HG02642 (cell line): ENCODE measurements around the gene TYRP1.

Source experiments
- ATAC-seq: cut with Tn5 transposase; IDR thresholded peaks from one replicate; pipeline ENCODE4 v1.9.1; 2021; ENCODE audit warnings: mild to moderate bottlenecking; ENCODE audit not compliant: unreplicated experiment, poor library complexity

Gene TYRP1

DNA sequence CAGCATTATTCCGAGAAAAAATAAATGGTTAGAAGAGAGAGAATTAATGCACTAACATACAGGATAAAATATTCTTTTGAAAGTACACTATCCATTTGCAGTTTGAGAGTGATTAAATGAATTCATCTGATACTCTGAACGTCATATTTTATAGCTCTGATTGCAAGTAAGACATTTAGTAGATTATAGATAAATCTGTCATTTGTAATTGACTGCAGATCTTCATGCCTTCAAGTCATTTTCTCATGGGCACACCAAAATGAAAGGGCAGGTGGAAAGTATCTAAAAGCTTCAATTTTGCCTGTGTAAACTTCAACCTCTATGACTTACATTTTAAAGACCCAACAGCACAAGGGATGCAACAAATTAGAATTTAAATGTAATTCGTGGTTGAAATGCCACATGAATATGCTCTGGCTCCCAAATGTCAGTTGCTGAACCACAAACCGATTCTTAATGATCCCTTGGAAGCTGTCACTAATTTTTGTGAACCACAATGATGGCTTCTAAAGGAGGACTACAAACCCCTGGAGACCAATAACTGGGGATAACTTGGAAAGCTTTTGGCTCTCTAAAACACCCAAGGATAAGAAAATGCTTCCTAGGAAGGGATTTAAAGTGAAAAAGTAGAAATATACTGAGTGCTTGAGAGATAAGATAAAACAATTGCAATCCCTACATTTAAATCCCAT is 3.9 kb downstream of the TYRP1 start:
- ATAC-seq = no peak

DNA sequence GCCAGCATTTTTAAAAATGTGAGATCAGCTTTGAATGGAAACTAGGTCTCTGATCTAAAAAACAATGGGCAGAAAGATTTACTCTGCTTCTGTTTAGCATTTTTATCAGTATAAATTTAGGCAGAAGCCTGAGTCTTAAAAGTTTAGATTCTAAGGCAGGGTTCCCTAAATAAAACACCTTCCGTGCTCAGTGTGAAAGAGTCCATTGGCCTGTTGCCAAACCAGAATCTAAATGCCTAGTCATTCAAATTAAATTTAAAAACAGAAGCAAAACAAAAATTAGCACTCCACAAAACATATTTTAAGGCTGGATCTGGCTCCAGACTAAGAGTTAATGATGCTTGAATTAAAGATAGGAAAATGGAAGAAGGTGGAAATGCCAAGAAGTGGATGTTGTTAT is 4.5 kb downstream of the TYRP1 start:
- ATAC-seq = no peak

DNA sequence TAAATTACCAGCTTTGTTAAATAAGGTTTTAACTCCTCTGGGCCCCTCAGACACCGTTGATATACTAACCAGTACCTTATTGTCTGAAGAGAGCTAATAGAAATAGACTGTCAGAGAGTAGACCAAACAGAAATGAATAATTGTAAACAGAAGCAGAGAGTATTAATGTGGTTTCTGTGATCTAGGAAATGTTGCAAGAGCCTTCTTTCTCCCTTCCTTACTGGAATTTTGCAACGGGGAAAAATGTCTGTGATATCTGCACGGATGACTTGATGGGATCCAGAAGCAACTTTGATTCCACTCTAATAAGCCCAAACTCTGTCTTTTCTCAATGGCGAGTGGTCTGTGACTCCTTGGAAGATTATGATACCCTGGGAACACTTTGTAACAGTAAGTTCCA is 5.1 kb downstream of the TYRP1 start:
- ATAC-seq = no peak

DNA sequence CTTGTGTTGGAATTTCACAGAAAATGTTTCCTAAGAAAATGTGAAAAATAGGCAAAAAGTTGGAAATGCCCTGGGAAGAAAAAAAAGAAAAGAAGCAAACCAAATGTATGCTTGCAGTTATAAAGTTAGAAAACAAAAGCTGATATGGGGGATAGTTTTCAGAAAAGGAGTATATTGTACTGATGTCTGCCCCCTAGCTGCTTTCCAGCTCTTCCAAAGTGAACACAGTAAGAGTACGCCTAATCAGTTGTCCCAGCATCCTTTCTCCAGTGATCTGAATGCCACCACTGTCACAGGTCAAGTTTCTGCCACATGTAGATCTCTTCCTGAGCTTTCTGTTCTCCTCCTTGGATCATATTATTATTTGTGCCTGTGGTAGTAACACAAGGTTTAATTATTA is 5.8 kb downstream of the TYRP1 start:
- ATAC-seq = no peak

DNA sequence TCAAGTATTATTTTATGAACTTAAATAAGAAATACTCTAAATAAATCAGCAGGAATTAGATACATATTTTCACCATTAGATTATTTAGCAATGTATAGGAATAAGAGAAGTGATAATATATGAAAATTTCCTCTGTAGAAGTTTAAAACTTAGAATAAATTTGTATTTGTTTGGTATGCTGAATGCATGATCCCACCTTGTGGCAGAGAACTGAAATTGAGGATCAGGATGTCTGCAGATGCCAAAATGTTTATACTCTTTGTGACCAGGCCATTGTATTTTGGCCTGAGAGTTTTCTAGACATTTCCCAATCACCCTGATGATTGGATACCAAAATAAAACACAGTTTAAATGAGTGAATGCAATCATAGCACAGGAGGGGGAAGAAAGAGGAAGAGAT is 6.3 kb downstream of the TYRP1 start:
- ATAC-seq = no peak

DNA sequence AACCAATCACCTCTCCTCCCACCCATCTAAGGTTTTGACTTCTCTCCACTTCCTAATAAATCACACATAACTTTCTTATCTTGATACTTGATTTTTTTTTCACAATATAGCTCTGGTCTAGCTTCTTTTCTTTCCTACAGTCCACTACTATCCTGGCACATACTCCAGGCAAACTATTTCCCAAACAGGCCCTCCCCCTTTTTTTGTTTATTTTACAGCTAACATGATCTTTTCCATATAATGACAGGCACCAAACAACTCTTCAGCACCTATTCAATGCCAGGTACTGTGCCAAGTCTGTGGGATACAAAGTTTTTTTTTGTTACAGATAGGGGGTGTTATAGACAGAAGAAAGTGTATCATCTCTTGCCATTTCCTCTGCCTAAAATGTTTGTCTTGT is 7.9 kb downstream of the TYRP1 start:
- no peak for ATAC-seq

DNA sequence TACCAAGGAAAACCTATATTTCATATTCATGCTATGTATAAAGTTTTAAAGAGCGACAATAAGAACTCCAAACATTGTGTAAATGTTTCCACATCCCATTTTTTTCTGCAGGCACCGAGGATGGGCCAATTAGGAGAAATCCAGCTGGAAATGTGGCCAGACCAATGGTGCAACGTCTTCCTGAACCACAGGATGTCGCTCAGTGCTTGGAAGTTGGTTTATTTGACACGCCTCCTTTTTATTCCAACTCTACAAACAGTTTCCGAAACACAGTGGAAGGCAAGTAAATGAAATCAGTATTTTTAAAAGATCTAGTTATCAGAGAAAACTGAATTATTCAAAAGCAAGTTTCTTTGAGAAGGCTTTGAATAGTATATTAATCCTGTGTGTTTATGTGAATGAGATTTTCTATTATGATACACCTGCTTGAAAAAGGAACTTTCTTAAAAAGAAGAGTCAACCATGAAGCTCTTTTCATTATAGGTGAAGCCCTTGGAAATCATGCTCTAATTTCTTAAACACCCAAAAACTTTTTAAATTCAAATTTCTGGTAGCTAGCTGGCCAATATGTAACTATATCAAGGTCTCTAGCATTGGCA is 9.1 kb downstream of the TYRP1 start:
- ATAC-seq = no peak

DNA sequence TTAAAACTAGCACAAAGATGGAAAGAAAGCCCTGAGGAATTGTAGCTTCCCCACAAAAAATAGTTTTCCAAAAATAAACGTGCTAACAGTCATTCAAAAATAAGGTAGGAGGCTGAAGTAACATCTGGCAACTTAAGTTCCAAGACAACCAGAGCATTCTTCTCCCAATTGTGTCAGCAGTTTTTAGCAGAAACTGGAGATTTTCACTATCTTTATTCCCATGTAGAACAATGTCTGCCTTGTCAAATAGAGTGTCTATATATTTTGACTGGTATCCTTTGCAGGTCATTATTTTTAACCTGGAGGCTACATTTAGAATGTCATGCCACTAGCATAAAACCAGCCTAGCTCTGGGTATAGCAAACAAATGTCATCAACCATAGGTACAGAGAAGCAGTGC is 10.8 kb downstream of the TYRP1 start:
- ATAC-seq = no peak

DNA sequence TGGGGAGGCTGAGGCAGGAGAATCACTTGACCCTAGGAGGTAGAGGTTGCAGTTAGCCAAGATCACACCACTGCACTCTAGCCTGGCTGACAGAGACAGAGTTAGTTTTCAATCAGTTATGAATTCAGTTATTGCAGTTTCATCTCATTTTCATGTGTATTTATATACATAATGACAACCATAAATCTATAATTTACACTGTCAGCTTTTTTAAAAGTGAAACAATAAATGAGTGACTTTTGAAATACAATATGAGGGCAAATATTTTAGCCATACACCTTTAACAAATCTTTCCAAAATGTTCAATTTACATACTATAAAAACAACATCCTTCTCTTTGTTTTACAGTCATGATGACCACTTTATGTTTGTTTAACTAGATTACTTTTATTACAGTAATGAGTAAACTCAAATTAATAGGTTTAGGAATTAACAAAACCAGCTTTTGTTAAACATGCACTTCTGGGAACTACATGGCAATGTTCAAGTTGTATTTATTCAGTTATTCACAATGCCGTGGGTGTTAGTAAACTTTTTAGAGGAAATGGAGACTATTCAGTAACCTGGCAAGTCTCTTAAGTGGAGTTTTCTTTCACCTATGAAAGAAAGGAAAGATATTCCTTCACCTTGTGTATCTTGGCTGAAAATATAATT is 12.7 kb downstream of the TYRP1 start:
- no peak for ATAC-seq

DNA sequence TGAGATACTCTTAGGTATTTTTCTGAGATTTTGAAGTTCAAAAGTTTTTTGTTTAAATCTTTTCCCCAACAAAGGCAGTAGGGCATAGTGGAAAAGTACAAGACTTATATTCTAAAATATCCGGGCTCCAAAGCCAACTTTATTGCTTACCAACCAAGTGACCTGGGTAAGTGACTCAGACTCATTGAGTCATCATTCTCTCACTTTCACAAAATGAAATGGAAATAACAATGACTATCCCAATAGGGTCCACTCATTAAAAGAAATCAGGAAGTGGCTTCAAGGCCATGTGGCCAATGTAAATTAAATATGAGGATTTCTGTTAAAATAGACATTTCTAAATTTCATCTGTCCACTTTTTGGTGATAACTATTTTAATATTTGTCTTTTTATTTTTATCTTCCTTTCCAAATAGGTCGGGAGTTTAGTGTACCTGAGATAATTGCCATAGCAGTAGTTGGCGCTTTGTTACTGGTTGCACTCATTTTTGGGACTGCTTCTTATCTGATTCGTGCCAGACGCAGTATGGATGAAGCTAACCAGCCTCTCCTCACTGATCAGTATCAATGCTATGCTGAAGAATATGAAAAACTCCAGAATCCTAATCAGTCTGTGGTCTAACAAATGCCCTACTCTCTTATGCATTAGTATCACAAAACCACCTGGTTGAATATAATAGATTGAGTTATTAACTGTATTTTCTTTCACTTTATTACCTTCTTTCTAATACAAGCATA is 15.5 kb downstream of the TYRP1 start:
- no peak for ATAC-seq

DNA sequence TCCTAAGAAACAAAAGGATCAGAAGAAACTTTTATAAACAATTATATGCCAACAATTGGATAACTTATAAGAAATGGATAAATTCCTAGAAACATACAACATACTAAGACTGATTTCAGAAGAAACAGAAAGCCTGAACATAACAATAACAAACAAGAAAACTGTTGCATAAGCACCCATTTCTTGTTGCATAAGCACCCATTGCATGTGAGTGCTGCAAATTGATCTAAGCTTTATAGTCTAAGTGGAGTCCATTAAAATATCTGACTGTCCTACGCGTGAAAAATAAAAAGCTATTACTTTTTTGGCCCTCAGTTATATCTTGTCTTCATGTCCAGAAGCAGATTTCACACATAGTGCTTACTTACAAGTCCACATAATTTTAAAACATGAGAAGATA is 19.3 kb downstream of the TYRP1 start:
- ATAC-seq = no peak

DNA sequence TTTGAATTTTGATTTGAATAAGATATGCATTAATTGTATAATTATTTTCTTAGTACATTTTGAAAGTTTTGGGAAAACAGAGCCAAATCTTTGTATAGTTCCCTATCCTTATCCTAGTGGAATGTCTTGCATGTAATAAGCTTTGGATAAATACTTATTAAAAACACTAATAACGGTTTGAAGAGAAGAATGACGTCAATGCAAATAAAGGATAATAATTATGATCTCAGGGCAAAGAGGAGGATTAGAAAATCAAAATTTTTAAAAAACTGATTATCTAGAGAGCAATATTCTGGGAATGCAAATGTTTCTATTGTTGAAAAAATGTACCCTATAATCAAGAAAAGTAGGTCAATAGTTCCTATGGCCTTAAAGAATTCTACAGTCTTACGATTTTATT is 22.1 kb downstream of the TYRP1 start:
- no peak for ATAC-seq

DNA sequence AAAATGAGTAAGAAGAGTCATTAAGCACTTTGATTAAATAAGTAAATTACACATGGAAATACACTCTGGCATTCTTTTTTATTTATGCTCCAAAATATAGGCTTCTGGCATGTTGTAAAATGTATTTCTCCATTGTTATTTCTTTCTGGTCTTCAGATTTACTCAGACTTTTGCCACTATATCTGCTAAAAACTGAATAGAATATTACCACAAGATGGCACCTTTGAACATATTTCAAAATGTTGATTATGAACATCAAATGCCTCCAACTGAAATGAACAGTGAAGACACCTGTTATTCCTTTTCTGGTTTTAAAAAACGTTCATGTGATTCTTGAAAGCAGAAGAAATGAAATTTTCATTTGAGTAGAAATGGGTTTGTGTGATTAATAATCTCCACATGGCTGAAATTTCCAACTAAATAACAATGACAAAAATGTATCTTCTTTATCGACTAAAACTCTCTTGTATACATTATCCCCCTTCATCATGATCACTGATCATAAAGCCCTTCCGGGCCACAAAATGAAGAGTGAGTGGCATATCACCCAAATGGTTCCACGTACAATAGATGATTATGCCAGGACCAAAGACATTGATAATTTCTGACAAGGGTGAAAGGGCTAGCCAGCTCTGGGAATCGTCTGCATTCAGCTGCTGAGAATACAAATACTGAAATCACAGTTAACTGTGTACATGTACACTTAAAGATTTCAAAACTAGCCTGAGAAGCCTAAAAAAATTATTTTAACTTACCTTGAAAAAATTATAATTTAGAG is 23.8 kb downstream of the TYRP1 start:
- ATAC-seq = no peak

DNA sequence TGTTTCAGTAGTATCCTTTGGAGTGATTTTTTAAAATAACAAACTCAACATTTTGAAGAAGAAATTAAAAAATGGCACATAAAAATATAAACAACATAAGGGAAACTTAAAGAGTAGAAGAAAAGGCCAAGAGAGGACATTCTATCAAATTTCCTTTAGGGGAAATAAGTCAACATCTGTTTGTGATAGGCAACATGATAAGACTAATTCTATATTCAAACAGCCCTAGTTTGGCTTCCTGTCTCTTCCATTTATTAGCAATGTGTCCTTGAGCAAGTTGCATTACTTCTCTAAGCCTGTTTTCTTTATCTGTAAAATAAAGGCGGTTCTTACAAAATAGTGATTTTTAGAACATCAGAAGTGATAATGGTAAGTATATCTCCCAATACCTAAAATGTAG is 24.7 kb downstream of the TYRP1 start:
- ATAC-seq = no peak

DNA sequence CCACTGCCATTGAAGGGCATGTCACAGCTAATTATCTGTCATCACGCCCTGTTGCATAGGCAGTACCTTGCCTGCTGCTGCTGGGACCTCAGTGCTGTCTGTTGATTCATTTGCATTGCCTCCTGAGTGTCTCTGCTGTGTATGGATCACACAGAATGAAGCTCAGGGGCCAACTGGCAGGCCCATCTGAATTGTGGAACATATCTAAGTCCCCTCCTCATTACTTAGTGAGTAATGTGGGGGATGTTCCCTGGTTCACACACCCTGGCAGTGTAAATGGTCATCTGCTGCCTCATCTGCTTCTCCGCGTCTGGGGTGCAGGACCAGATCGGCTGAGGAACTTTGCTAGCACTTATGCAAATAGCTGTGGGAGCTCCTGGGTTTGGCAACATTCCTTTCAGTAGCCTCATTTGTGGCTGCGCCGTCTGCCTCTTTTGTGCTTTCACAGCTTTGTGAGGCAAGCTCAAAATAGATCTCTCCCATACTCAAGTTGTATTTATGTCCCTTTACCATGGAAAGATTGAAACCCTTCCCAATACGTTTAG is 25.4 kb downstream of the TYRP1 start:
- no peak for ATAC-seq

DNA sequence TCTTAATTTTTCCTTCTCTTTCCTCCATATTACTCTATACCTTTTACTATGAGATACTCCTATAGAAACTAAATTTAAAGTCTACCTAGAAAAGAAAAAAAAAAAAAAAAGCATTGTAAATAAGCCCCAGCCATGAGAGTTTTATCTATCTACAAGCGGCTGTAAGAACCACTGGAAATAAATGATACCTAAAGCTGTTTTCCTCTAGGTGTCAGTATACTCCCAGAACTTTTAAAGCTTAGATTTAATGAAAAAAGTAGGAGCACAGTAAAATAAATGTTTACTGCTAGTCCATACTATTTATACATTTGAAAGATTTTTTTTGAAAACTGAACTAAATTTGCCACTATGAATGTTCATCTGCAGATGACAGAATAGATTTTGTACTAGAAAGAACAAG is 26.2 kb downstream of the TYRP1 start:
- ATAC-seq = no peak

DNA sequence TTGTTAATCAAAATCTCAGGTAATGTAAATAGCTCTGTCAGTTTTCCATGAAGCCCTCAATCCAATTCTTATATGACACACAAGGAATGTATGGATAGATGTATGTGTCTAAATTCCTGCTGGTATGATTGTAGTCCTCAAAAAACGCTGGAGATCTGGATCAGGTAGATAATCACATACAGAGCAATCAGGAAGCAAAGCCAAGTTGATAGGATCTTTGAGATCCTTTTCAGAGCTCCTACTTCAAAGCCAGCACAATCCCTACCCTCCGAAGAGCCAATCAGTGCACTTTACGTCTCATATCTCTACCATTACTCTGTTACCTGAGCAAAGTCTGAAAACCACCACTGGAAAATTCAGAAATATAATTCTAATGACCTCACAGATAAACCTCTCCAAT is 27.4 kb downstream of the TYRP1 start:
- ATAC-seq = no peak

DNA sequence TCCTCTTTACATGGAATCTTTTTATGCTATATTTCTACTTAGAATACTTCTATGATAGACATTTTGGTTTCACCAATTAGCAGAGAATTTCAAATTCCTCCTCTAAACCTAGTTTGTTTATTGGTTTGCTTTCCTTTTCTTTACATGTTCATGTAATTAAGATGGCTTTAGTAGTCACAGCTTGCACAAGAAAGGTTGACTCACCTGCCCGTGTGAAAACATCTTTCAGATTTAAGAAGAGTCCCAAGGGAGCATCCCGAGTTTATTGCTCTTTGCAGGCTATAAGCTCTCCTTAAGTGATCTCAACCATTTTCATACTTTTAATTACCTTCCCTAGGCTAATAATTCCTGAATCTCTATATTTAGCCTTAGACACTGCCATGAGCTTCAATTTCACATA is 28.9 kb downstream of the TYRP1 start:
- no peak for ATAC-seq

DNA sequence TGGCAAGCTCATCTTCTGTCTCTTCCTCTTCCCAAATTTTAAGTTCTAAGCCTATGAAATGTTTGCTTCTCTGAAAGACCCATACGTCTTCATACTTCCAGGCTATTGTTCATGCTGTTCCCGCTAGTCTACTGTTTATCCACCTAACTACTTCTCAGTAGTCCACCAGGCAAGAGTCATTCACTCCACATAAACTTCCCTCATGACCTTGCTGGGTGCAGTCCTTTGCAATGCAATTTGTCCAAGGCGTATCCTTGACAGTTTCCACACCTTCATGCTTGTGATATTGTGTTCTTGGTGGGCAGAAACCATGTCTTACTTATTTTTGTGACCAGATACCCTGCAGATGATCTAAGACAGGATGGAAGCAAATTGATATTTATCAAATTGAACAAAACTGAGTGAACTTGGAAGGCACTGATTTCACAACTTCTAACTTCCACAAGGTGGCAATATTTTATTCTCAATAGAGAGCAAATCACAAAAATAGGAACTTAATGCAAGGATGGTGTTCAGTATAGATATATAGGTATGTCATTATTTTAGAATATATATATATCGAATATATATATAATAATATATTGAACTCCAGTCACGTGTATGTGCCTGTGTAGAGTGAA is 30.3 kb downstream of the TYRP1 start:
- ATAC-seq = no peak

DNA sequence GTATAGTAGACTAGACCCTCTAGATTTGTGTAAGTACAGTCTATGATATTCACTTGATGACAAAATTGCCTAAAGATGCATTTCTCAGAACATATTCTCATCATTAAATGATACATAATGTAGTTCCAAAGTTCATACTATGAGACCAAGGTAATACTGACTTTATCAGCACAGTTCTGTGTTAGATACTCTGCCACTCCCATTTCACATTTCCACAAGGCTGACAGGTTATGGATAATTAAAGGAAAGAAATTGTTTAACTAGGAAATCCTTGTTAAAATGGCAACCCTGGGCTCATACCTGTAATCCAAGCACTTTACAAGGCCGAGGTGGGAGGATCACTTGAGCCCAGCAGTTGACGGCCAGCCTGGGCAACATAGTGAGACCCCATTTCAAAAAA is 33.6 kb downstream of the TYRP1 start:
- no peak for ATAC-seq
